Upper lobe of right lung (tissue), 1 donor: ENCODE measurements around the gene ZNF33B. TPM values are rescaled to one million over a fixed set of nuclear protein-coding genes. Genes with fewer than 3 reads are reported as not detected.
"Not testable (repeated sequence)": the region's sequence is repeated elsewhere in the genome, so short reads cannot be mapped to it uniquely, and the experiment has no call there.

ENCODE experiments used
- ATAC-seq: fragments of 200-7000 bp; cut with Tn5 transposase; one replicate; pipeline ENCODE4 v1.9.1; 2020; ENCODE audit warnings: mild to moderate bottlenecking, moderate library complexity
- DNase-seq: peaks from one replicate; pipeline ENCODE4 v3.0.0-alpha.2; 2020
- H3K27ac ChIP-seq: fragments of 200-600 bp; one replicate; pipeline ENCODE4 v1.8.0; 2022
- H3K27me3 ChIP-seq: fragments of 200-600 bp; one replicate; pipeline ENCODE4 v1.8.0; 2022; ENCODE audit warnings: mild to moderate bottlenecking
- H3K36me3 ChIP-seq: fragments of 200-600 bp; one replicate; pipeline ENCODE4 v1.8.0; 2022
- H3K4me1 ChIP-seq: fragments of 200-600 bp; one replicate; pipeline ENCODE4 v1.8.0; 2022
- H3K4me3 ChIP-seq: fragments of 200-600 bp; one replicate; pipeline ENCODE4 v1.8.0; 2022; ENCODE audit warnings: mild to moderate bottlenecking
- H3K9me3 ChIP-seq: fragments of 200-600 bp; one replicate; pipeline ENCODE4 v1.8.0; 2022
- CTCF ChIP-seq: fragments of 200-600 bp; IDR thresholded peaks from one replicate; pipeline ENCODE4 v1.8.0; 2022; ENCODE audit warnings: antibody characterized with exemption
- intact Hi-C: fragments of 100-400 bp; cut with DNase I; formaldehyde crosslinking; loops from one replicate; pipeline ENCODE4 v1.11.0; 2022
- total RNA-seq: library from RNA; stranded (reverse); fragmentation: NEBNext Ultra II Directional; extraction: Animal tissue kit (Norgen Biotek cat#: 25700); gene quantifications from one replicate; pipeline ENCODE4 v1.2.1, GENCODE V29; 2021
- donor health status: DM: no; HTN: yes; CAD: no; lungs with severe emphysema.

ZNF33B gene
- total RNA-seq, 1 donor from 2014 or later, result 31.5 TPM

GRCh38 chr10:42576338-42576737 is 62.0 kb downstream of the ZNF33B start:
- Histone ChIP-seq H3K9me3 (no peaks in the 10 kb centered on the region), H3K36me3 (no peaks in the 10 kb centered on the region), H3K27ac (no peak overlapping the region), H3K27me3 (no peaks in the 10 kb centered on the region), H3K4me1 (no peaks in the 10 kb centered on the region), H3K4me3 (no peak overlapping the region)
- TF ChIP-seq CTCF, result no peak
- ATAC-seq, result no peak
- DNase-seq, result no peak
- intact Hi-C loops, result no loop called here

- DNase-seq (no peak), ATAC-seq (no peak)
- no peaks in the 10 kb centered on the region for H3K4me1 ChIP-seq
- no peaks in the 10 kb centered on the region for H3K27me3 ChIP-seq
- no peaks in the 10 kb centered on the region for H3K36me3 ChIP-seq
- H3K4me3 ChIP-seq, result no peak overlapping the region
- H3K27ac ChIP-seq, result no peak overlapping the region
- intact Hi-C loops, result no loop called here
- no peaks in the 10 kb centered on the region for H3K9me3 ChIP-seq
- TF ChIP-seq CTCF, result no peak
These were observed 64.0 kb downstream of the ZNF33B start for GRCh38 chr10:42574336-42574735.

DNA sequence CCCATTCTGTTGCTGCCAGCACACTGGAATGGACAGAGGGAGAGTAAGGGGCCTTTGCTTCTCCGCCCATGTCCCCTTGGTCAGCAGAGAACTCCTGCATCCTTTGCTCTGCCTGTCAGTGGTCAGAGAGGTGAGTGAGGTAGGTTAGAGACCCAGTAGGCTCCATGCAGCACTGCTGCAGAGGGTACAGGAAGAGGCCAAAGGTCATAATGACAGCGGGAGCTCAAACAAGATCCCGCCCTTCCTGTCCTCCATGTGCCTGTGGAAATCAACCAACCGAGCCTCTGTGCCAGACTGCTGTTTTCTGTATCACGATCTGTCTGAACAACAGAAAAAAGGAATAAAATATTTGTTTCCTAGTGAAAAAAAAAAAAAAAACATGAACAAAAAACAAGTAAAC is 81.4 kb downstream of the ZNF33B start:
- intact Hi-C loops, result no loop called here
- DNase-seq (no peak), ATAC-seq (no peak)
- H3K4me1 ChIP-seq, result no peaks in the 10 kb centered on the region
- H3K27ac ChIP-seq, result no peak overlapping the region
- no peaks in the 10 kb centered on the region for H3K9me3 ChIP-seq
- no peaks in the 10 kb centered on the region for H3K36me3 ChIP-seq
- no peak for TF ChIP-seq CTCF
- H3K4me3 ChIP-seq, result no peak overlapping the region
- H3K27me3 ChIP-seq, result no peaks in the 10 kb centered on the region

- peak overlapping the region; percentile 90 for H3K4me3 ChIP-seq
- ATAC-seq, DNase-seq, H3K27ac ChIP-seq, H3K36me3 ChIP-seq, H3K4me1 ChIP-seq, intact Hi-C loops, H3K9me3 ChIP-seq, H3K27me3 ChIP-seq: not testable (repeated sequence)
These were observed 84.8 kb downstream of the ZNF33B start for GRCh38 chr10:42553576-42553975.

- Histone ChIP-seq H3K36me3 (no peaks in the 10 kb centered on the region), H3K4me3 (peak overlapping the region; percentile 90), H3K27ac (peak overlapping the region; percentile 49), H3K27me3 (no peaks in the 10 kb centered on the region), H3K9me3 (no peaks in the 10 kb centered on the region), H3K4me1 (peaks cover 8% of the 10 kb centered on the region)
- DNase-seq (peak; percentile 70), ATAC-seq (peak; percentile 18)
- intact Hi-C loops, result no loop called here
- TF ChIP-seq CTCF, result no peak
These were observed 85.3 kb downstream of the ZNF33B start for GRCh38 chr10:42553064-42553407.

DNA sequence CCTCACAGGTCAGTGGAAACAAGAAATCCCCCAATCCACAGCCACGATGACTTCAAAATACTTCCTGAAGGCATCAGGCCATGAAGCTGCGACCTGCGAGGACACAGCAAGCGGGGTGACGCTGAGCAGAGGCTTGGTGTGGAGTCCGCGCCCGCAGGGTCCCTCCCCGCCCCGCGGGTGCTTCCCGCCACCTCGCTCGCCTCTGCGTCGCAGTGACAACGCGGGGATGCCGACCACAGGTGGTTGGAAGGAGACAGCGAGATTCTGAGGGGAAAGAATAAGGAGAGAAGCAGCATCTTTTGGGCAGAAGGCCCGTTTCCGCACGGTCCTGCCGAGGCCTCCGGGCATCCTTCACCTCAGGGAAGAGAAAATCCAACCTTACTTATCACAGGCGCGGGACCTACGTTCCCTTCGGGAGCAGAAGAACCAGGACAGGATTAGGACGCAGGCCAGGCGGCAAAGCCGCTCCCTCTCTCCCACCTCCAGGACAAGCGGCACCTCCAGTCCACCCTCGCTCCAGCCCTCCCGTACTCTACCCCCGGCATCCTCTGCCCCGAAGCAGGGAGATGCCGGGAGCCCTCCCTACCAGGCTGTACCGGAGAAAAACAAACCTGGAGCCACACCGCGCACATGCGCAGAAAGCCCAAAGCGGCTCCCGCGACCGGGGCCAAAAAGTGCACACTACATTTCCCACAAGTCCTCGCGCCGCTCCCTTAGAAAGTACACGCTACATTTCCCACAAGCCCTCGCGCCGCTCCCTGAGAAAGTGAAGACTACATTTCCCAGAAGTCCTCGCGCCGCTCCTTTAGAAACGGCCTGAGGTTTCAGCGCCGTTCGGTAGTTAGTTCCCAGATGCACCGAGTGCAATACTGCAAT is 85.9 kb downstream of the ZNF33B start:
- Histone ChIP-seq H3K27me3 (no peaks in the 10 kb centered on the region), H3K4me3 (peak overlapping the region; percentile 90), H3K4me1 (peaks cover 8% of the 10 kb centered on the region), H3K9me3 (no peaks in the 10 kb centered on the region), H3K27ac (peak overlapping the region; percentile 61), H3K36me3 (no peaks in the 10 kb centered on the region)
- DNase-seq (peak; percentile 97), ATAC-seq (peak; percentile 99)
- TF ChIP-seq CTCF, result no peak
- intact Hi-C loops, result no loop called here
